HEK293T (cell line): Measurements from ENCODE around the gene SBNO2.
A peak's percentile ranks its signal among the peaks of the same experiment; 100 is the strongest.

Experiments used
- CTCF ChIA-PET: fragments of 350-600 bp; formaldehyde crosslinking; extraction: SDS; loops from one replicate; lab custom pipeline; 2021; ENCODE audit warnings: antibody characterized with exemption, inconsistent platforms; lab: Yijun Ruan, JAX
- POLR2A ChIA-PET: fragments of 350-600 bp; formaldehyde crosslinking; extraction: SDS; loops from one replicate; lab custom pipeline; 2020; ENCODE audit warnings: antibody characterized with exemption, inconsistent platforms; lab: Yijun Ruan, JAX
- DNase-seq: peaks from one replicate; pipeline ENCODE4 v3.0.0; 2012; ENCODE audit warnings: mixed read lengths; ENCODE audit errors: extremely low spot score
- ARNT ChIP-seq: fragments of 450-650 bp; IDR thresholded peaks from 2 replicates; pipeline ENCODE4 v1.6.1; 2017; ENCODE audit warnings: mild to moderate bottlenecking
- BHLHE40 ChIP-seq: fragments of 450-650 bp; IDR thresholded peaks from 2 replicates; pipeline ENCODE4 v1.6.1; 2016; ENCODE audit warnings: mild to moderate bottlenecking, moderate library complexity, borderline replicate concordance
- CTBP1 ChIP-seq: fragments of 450-650 bp; IDR thresholded peaks from 2 replicates; pipeline ENCODE4 v1.6.1; 2016; ENCODE audit warnings: borderline replicate concordance
- ELF4 ChIP-seq: fragments of 450-650 bp; IDR thresholded peaks from 2 replicates; pipeline ENCODE4 v1.6.1; 2017; ENCODE audit warnings: antibody characterized with exemption
- FOXA1 ChIP-seq: fragments of 450-650 bp; IDR thresholded peaks from 2 replicates; pipeline ENCODE4 v1.6.1; 2016; ENCODE audit warnings: mild to moderate bottlenecking
- FOXK2 ChIP-seq: fragments of 450-650 bp; IDR thresholded peaks from 2 replicates; pipeline ENCODE4 v1.6.1; 2016; ENCODE audit warnings: mild to moderate bottlenecking
- FOXM1 ChIP-seq: fragments of 450-650 bp; IDR thresholded peaks from 2 replicates; pipeline ENCODE4 v1.6.1; 2017; ENCODE audit warnings: mild to moderate bottlenecking, borderline replicate concordance
- HDGF ChIP-seq: fragments of 450-650 bp; IDR thresholded peaks from 2 replicates; pipeline ENCODE4 v1.6.1; 2017; ENCODE audit warnings: antibody characterized with exemption, borderline replicate concordance
- L3MBTL2 ChIP-seq: fragments of 450-650 bp; conservative IDR thresholded peaks from 2 replicates; pipeline ENCODE4 v1.6.1; 2016; ENCODE audit warnings: mild to moderate bottlenecking
- LEF1 ChIP-seq: fragments of 450-650 bp; IDR thresholded peaks from 2 replicates; pipeline ENCODE4 v1.6.1; 2017; ENCODE audit warnings: mild to moderate bottlenecking, borderline replicate concordance
- NFRKB ChIP-seq: fragments of 450-650 bp; IDR thresholded peaks from 2 replicates; pipeline ENCODE4 v1.6.1; 2016; ENCODE audit warnings: mild to moderate bottlenecking, moderate library complexity
- PKNOX1 ChIP-seq: fragments of 450-650 bp; IDR thresholded peaks from 2 replicates; pipeline ENCODE4 v1.6.1; 2016
- SP1 ChIP-seq: fragments of 450-650 bp; IDR thresholded peaks from 2 replicates; pipeline ENCODE4 v1.6.1; 2017
- SUZ12 ChIP-seq: fragments of 450-650 bp; IDR thresholded peaks from 2 replicates; pipeline ENCODE4 v1.6.1; 2016; ENCODE audit warnings: mild to moderate bottlenecking
- TARDBP ChIP-seq: fragments of 450-650 bp; IDR thresholded peaks from 2 replicates; pipeline ENCODE4 v1.6.1; 2016
- ZNF384 ChIP-seq: fragments of 450-650 bp; IDR thresholded peaks from 2 replicates; pipeline ENCODE4 v1.6.1; 2016

SBNO2 gene

DNA sequence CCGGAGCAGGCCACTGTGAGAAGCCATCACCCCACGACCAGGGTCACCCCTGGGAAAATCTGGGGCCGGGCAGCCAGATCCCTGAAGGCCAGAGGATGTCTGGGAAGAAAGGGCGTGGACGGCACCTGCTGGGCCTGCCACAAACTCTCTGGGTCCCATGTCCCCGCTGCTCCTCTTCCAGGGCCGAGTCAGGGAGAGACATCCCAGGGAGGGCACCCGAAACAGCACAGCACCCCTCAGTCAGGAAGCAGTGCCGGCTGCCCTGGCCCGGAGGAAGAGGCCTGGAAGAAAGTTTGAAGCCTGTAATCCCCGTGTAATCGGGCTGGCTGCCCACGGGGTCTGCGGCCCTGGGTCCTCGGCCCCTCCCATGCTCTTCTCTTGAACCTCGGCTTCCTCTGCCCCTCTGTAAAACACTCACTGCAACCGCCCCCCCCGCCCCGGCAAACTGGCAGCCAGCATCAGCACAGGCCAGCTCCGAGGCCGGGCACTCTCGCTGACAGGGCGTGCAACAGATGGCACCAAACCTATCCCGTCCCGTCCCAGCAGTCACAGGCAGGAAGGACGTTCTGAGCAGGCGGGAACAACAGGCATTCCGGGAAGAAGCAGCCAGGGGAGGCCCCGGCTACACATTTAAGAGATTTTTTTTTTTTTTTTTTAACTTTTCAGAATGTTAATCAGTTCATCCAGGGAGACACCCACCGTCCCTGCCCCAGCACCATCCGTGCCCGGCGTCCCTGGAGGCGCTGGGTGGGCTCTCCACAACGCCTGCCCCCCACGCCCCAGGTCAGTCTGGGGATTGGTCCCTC is 1.5 kb downstream of the SBNO2 start:
- ChIA-PET CTCF (no interaction called here), POLR2A (no interaction called here)
- no peak for TF ChIP-seq LEF1
- TF ChIP-seq FOXM1 = no peak
- no peak for TF ChIP-seq ARNT
- TF ChIP-seq ZNF384 = no peak
- TF ChIP-seq FOXK2 = no peak
- no peak for TF ChIP-seq ELF4
- no peak for DNase-seq

DNA sequence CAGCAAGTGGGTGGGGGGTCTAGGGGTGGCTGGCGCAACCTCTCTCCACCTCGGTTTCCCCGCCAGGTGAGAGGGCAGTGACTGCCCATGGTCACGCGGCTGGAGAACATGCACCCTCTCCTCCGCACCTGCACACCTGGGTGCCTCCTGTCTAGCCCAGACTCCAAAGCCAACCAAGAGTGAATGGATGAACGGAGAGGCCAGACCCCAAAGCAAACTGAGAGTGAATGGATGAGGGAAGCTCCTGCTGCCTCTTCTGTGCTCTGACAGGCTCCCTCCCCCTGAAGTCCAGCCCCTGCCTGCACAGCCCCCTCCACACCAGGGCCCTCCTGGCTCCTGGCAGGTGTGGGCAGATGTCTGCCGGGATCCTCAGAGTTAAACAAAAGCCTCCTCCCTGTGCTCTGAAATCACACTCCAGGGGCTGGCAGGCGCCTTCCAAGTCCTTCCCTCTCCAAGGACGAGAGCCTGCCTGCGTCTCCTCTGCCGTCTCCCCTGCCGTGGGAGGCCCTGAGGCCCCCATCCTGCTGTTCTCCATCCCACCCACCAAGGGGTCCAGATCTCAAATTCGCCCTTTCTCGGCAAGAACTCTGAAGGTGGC is 2.2 kb downstream of the SBNO2 start:
- CTCF ChIA-PET = no interaction called here
- TF ChIP-seq ARNT = no peak
- no peak for TF ChIP-seq NFRKB
- TF ChIP-seq FOXK2 = no peak
- TF ChIP-seq ELF4 = no peak
- TF ChIP-seq FOXA1 = no peak
- TF ChIP-seq ZNF384 = no peak
- TF ChIP-seq BHLHE40 = no peak
- no peak for TF ChIP-seq HDGF
- POLR2A ChIA-PET = no interaction called here
- DNase-seq = no peak

DNA sequence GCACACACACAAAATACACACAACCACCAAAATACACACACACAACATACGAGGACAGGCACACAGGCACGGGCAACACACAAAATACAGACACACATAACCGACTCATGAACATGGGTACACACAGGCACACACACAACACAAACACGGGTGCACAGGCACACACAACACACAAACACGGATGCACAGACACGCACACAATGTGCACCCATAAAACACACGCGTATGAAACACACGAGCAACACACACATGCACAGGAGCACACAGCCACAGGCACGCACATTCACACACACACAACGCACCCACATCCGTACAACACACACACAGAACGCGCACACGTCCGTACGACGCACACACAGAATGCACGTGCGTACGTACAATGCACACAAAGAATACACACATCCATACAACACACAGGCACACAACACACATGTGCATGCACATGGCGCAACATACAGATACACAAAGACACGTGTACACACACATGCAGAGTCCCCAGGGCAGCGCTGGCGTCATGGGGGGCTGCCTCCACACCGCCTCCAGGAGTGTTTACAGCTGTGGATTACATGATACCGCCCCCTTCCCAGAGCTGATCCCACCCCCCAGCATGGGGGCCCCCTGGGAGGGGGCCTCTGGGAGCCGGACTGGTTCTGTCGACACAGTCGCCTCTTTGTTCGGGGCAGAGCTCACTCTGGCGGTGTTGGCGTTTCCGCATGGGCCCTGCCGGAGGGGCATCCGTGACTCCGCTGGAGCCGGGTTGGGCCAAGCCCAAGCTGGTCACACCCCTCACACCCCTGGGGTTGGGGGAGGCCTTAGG is 2.9 kb downstream of the SBNO2 start:
- ChIA-PET CTCF (no interaction called here), POLR2A (no interaction called here)
- no peak for DNase-seq
- TF ChIP-seq TARDBP (no peak; the same call in none of the 2 replicates), ZNF384 (no peak), L3MBTL2 (no peak), PKNOX1 (no peak), ARNT (no peak), NFRKB (no peak), ELF4 (no peak), BHLHE40 (no peak), CTBP1 (no peak), HDGF (no peak)

DNA sequence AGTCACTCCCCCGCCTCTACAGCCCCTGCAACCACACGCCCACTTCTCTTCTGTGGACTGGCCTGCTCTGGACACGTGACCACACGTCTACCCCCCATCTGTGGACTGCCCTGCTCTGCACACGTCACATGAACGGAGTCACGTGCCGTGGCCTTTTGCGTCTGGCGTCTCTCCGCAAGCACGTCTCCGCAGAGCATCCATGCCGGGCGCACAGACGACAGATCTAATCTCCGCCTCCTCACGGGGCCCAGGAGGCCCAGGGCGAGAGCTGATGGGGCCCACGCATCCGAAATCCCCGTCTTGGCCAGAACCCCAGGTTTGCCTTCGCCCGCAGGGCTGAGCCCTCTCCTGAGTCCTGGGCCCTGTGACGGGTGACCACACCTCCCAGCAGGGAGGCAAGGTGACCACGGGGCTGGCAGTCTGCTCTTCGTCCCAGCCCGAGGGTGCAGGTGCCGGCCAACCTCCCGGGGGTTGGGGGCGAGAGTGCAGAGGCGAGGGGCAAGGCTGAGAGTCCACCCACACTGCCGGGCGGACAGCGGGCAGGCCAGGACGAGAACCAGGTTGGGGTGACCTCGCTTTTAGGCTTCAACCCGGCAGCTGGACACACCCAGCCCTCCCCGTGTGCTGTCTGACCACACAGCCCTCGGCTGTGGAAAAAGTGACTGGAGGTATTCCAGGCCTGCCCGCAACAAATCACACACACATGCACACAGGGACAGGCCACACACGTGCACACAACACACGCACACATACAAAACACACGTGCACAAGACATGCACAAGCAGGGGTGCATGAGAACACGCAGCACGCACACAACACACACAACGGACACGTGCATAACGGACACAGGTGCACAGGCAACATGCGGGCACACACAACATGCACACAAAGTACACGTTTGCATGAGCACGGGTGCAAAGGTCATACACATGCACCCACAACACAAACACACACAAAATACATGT is 3.9 kb downstream of the SBNO2 start:
- DNase-seq = no peak
- POLR2A ChIA-PET = no interaction called here
- no peak for TF ChIP-seq ARNT
- no peak for TF ChIP-seq ZNF384
- TF ChIP-seq FOXM1 = no peak
- no peak for TF ChIP-seq LEF1
- no peak for TF ChIP-seq FOXA1
- 0 out of 2 replicates have a peak, but pooled peaks have one; percentile 44 for TF ChIP-seq TARDBP
- TF ChIP-seq BHLHE40 = no peak
- TF ChIP-seq L3MBTL2 = no peak
- CTCF ChIA-PET = no interaction called here

- ChIA-PET POLR2A (no interaction called here), CTCF (no interaction called here)
- no peak for DNase-seq
- TF ChIP-seq ARNT (no peak), FOXK2 (no peak), CTBP1 (no peak), PKNOX1 (no peak), SUZ12 (no peak), LEF1 (no peak), L3MBTL2 (no peak), BHLHE40 (no peak), NFRKB (no peak), HDGF (no peak), ZNF384 (no peak), FOXM1 (no peak), SP1 (no peak), FOXA1 (no peak), ELF4 (no peak)
Measured at GRCh38 chr19:1169411-1169791, 4.7 kb downstream of the SBNO2 start.
